Kidney (tissue), 14 donors: Measurements from ENCODE around the gene PFDN4. TPM values are rescaled to one million over a fixed set of nuclear protein-coding genes. Genes with fewer than 3 reads are reported as not detected.

ENCODE experiments used
- DNase-seq, 5 donors: peaks; one replicate each; pipeline ENCODE4 v3.0.0-alpha.2; 2013 to 2020
- FAIRE-seq: peaks from 2 replicates; lab custom pipeline; 2012; peaks lifted over from hg19 to GRCh38; lab: Jason Lieb, UNC
- H3K27ac ChIP-seq, 2 donors: one replicate each; pipeline ENCODE4 v1.7.0; 2013; ENCODE audit warnings: low read depth in 2 of 2, low read length in 2 of 2, inconsistent platforms in 1 of 2
- H3K27me3 ChIP-seq: one replicate; pipeline ENCODE4 v1.7.1; 2013; ENCODE audit warnings: low read length, inconsistent platforms; ENCODE audit not compliant: control insufficient read depth, insufficient read depth
- H3K36me3 ChIP-seq, 3 donors: one replicate each; pipeline versions ENCODE4 v1.7.0 to v1.7.1; 2013; ENCODE audit warnings: low read length in 3 of 3, control low read depth in 1 of 3, inconsistent platforms in 1 of 3; ENCODE audit not compliant: insufficient read depth in 3 of 3, control insufficient read depth in 2 of 3
- H3K4me1 ChIP-seq, 3 donors: one replicate each; pipeline versions ENCODE4 v1.7.0 to v1.7.1; 2013; ENCODE audit warnings: low read length in 3 of 3, inconsistent platforms in 1 of 3, low read depth in 1 of 3; ENCODE audit not compliant: control insufficient read depth in 2 of 3, insufficient read depth in 2 of 3
- H3K4me3 ChIP-seq, 3 donors: one replicate each; pipeline versions ENCODE4 v1.7.0 to v1.8.1; 2013; ENCODE audit warnings: low read length in 3 of 3, control low read depth in 1 of 3, inconsistent platforms in 1 of 3
- H3K9ac ChIP-seq, 3 donors: one replicate each; pipeline versions ENCODE4 v1.7.0 to v1.7.1; 2013; ENCODE audit warnings: low read length in 3 of 3, control low read depth in 1 of 3, inconsistent platforms in 1 of 3
- H3K9me3 ChIP-seq, 3 donors: one replicate each; pipeline versions ENCODE4 v1.7.0 to v1.7.1; 2013; ENCODE audit warnings: low read length in 3 of 3, control low read depth in 1 of 3, inconsistent platforms in 1 of 3; ENCODE audit not compliant: control insufficient read depth in 2 of 3, insufficient read depth in 1 of 3
- intact Hi-C: fragments of 100-400 bp; cut with DNase I; formaldehyde crosslinking; loops from one replicate; pipeline ENCODE4 v1.11.1; 2022
- polyA plus RNA-seq: library from polyadenylated mRNA; stranded (reverse); fragments of 350-450 nt; fragmentation: Illumina TruSeq; extraction: RNeasy Lipid Tissue Mini Kit (QIAGEN cat#74804); gene quantifications from one replicate; pipeline ENCODE4 v1.2.3, GENCODE V29; 2014; ENCODE audit warnings: low read depth, low replicate concordance; ENCODE audit not compliant: insufficient read depth
- total RNA-seq: library from RNA; stranded (reverse); fragmentation: NEBNext Ultra II Directional; extraction: Animal tissue kit (Norgen Biotek cat#: 25700); gene quantifications from one replicate; pipeline ENCODE4 v1.2.1, GENCODE V29; 2021
- TF ChIP-seq, protein P1 (sequence below): IDR thresholded peaks from 3 replicates; pipeline ENCODE4 v1.5.1; 2012; ENCODE audit warnings: mild to moderate bottlenecking, moderate library complexity, borderline replicate concordance; ENCODE audit not compliant: insufficient read depth; ENCODE audit errors: extremely low read depth
- donor health status: control.
- donor health status: control.
- donor health status: control.
- donor health status: control.
- donor health status: control.
- donor health status: DM: yes; HTN: yes; CAD: no.
- donor health status: Normal renal cell carcinoma (clear cell type).

Gene PFDN4
- total and polyA plus RNA-seq, 2 donors from 2014 or later: 19.7 to 49.5 TPM

DNA sequence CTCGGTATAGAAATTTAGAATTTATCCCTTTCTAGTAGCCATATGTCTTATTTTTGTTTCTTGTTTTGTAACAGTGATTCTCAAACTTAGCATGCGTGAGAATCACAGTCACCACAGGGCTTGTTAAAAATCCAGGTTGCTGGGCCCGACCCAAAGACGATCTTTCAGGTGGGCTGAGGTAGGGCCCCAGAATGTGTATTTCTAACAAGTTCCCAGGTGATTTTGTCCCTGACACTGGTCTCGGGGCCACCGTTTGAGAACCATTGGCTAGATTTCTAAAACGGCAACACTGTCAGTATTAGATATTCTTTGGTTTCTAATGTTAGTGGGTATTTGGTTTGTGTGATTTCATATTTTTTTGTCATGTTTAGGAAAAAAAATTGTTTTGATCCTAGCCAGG, 9.9 kb downstream of the PFDN4 start:
- FAIRE-seq (no peak), DNase-seq (no peak)
- TF ChIP-seq, protein P1, sequence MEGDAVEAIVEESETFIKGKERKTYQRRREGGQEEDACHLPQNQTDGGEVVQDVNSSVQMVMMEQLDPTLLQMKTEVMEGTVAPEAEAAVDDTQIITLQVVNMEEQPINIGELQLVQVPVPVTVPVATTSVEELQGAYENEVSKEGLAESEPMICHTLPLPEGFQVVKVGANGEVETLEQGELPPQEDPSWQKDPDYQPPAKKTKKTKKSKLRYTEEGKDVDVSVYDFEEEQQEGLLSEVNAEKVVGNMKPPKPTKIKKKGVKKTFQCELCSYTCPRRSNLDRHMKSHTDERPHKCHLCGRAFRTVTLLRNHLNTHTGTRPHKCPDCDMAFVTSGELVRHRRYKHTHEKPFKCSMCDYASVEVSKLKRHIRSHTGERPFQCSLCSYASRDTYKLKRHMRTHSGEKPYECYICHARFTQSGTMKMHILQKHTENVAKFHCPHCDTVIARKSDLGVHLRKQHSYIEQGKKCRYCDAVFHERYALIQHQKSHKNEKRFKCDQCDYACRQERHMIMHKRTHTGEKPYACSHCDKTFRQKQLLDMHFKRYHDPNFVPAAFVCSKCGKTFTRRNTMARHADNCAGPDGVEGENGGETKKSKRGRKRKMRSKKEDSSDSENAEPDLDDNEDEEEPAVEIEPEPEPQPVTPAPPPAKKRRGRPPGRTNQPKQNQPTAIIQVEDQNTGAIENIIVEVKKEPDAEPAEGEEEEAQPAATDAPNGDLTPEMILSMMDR: no peak
- H3K9ac ChIP-seq: no peak overlapping the region
- H3K27me3 ChIP-seq: no peaks in the 10 kb centered on the region
- H3K9me3 ChIP-seq: no peaks in the 10 kb centered on the region
- peaks cover 0 to 4% (median 0%) of the 10 kb centered on the region in 3 donors for H3K4me1 ChIP-seq
- no peak overlapping the region for H3K27ac ChIP-seq
- intact Hi-C loops: no loop called here
- H3K4me3 ChIP-seq: no peak overlapping the region
- peaks cover 0 to 5% (median 0%) of the 10 kb centered on the region in 3 donors for H3K36me3 ChIP-seq

DNA sequence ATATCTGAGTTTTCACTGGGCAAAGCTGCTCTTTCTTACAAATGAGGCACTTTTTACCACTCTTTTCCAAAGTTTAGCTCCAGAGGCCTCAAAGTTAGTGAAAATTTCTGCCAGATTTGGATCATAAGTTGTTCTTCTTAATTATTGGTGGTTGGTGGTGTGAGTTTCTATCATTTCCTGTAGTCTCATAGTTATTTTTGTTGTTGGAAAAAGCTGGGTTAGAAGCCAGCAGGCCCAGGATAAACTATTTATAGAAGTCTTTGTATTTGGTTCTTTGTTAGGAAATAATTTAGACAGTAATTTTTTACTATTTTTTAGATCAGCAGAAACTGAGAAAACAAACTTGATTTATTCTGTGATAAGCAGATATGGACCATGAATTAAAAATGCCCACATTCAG, 10.6 kb downstream of the PFDN4 start:
- TF ChIP-seq, protein P1: no peak
- DNase-seq (no peak), FAIRE-seq (no peak)

DNA sequence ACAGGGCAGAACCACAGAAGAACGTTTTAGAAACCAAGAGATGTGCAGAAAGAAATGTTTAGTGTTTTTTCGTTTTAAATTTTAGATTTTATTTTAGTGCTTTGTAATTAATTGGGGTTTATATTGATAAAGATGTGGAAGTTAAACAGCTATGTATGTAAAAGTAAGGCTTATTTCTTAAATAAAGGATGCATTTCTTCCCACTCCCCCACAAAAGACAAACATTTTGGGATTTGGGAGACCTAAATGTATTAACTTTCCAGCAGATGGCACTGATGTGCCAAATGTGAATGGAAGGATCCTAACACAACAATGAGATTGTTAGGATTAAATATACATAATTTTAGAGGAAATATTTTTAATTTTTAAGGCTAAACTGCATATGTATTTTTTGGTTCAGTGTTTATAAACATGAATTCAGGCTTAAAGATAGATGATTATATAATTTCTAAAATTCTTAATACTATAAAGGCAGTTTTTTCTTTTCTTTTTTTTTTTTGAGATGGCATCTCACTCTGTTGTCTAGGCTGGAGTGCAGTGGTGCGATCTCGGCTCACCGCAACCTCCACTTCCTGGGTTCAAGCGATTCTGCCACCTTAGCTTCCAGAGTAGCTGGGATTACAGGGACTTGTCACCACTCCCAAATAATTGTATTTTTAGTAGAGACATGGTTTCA, 12.0 kb downstream of the PFDN4 start:
- H3K4me3 ChIP-seq: no peak overlapping the region
- peaks cover 0 to 4% (median 0%) of the 10 kb centered on the region in 3 donors for H3K4me1 ChIP-seq
- FAIRE-seq: peak; percentile 88
- no peaks in the 10 kb centered on the region for H3K27me3 ChIP-seq
- TF ChIP-seq, protein P1: peak; percentile 55
- H3K36me3 ChIP-seq: peaks cover 0 to 3% (median 0%) of the 10 kb centered on the region in 3 donors
- no peaks in the 10 kb centered on the region for H3K9me3 ChIP-seq
- no peak overlapping the region for H3K9ac ChIP-seq
- H3K27ac ChIP-seq: no peak overlapping the region
- DNase-seq: peak in 2 of 5 donors; percentile 47 to 75
- intact Hi-C loops: loop anchor here (10.0 kb wide), 1 partner anchor 425 kb away; no protein-coding TSS in a partner anchor

More for the DNA sequence above, 10.6 kb downstream of the PFDN4 start:
- no peaks in the 10 kb centered on the region for H3K9me3 ChIP-seq
- H3K4me3 ChIP-seq: no peak overlapping the region
- peaks cover 0 to 5% (median 0%) of the 10 kb centered on the region in 3 donors for H3K36me3 ChIP-seq
- peaks cover 0 to 4% (median 0%) of the 10 kb centered on the region in 3 donors for H3K4me1 ChIP-seq
- no peak overlapping the region for H3K27ac ChIP-seq
- no peak overlapping the region for H3K9ac ChIP-seq
- H3K27me3 ChIP-seq: no peaks in the 10 kb centered on the region
- intact Hi-C loops: no loop called here
